Measurements from ENCODE around the gene SLC25A51.

DNA sequence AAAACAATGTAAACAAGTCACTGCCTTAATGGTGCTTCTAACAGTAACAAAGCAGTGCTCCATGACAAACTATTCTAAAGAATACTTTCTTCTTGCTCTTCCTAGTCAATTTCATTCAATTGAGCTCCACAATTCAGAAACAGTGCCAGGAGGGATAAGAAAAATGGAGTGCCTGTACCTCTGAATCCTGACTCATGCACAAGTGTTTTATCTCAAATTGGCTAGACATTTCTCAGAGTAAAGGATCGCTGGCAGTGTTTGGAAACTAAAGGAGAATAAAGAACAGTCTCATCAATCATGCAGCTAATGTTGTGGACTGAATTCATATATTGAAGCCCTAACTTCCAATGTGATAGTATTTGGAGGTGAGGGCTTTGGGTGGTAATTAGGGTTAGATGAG is 27.6 kb downstream of the SLC25A51 start:
- TF ChIP-seq, protein P1, sequence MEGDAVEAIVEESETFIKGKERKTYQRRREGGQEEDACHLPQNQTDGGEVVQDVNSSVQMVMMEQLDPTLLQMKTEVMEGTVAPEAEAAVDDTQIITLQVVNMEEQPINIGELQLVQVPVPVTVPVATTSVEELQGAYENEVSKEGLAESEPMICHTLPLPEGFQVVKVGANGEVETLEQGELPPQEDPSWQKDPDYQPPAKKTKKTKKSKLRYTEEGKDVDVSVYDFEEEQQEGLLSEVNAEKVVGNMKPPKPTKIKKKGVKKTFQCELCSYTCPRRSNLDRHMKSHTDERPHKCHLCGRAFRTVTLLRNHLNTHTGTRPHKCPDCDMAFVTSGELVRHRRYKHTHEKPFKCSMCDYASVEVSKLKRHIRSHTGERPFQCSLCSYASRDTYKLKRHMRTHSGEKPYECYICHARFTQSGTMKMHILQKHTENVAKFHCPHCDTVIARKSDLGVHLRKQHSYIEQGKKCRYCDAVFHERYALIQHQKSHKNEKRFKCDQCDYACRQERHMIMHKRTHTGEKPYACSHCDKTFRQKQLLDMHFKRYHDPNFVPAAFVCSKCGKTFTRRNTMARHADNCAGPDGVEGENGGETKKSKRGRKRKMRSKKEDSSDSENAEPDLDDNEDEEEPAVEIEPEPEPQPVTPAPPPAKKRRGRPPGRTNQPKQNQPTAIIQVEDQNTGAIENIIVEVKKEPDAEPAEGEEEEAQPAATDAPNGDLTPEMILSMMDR (conservative IDR thresholded peaks at IDR 0.05; ENCODE audit: low read length): no peak
- TF ChIP-seq EZH2phosphoT487 (IDR thresholded peaks at IDR 0.05; ENCODE audit: borderline replicate concordance, low read depth, low read length): no peak
